GM06990 (cell line): Measurements from ENCODE around the gene HOXC11.

Experiments
- DNase-seq: peaks from one replicate; pipeline ENCODE4 v3.0.0-alpha.2; 2011; ENCODE audit not compliant: insufficient read length; ENCODE audit errors: extremely low read depth
- H3K27me3 ChIP-seq: replicated peaks from 2 replicates; pipeline ENCODE4 v1.6.0; 2011; ENCODE audit warnings: low read length; ENCODE audit not compliant: control insufficient read depth, insufficient read depth
- H3K36me3 ChIP-seq: 2 replicates; pipeline ENCODE4 v1.5.1; 2011; ENCODE audit warnings: low read length; ENCODE audit not compliant: control insufficient read depth, insufficient read depth
- H3K4me3 ChIP-seq: replicated peaks from 2 replicates; pipeline ENCODE4 v1.5.1; 2011; ENCODE audit warnings: low read depth, mild to moderate bottlenecking, control low read depth, low read length
- CTCF ChIP-seq: IDR thresholded peaks from 2 replicates; pipeline ENCODE4 v1.5.1; 2011; ENCODE audit warnings: low read length, control low read depth, mild to moderate bottlenecking, inconsistent platforms; ENCODE audit not compliant: insufficient read depth, poor library complexity, severe bottlenecking

Gene HOXC11

DNA sequence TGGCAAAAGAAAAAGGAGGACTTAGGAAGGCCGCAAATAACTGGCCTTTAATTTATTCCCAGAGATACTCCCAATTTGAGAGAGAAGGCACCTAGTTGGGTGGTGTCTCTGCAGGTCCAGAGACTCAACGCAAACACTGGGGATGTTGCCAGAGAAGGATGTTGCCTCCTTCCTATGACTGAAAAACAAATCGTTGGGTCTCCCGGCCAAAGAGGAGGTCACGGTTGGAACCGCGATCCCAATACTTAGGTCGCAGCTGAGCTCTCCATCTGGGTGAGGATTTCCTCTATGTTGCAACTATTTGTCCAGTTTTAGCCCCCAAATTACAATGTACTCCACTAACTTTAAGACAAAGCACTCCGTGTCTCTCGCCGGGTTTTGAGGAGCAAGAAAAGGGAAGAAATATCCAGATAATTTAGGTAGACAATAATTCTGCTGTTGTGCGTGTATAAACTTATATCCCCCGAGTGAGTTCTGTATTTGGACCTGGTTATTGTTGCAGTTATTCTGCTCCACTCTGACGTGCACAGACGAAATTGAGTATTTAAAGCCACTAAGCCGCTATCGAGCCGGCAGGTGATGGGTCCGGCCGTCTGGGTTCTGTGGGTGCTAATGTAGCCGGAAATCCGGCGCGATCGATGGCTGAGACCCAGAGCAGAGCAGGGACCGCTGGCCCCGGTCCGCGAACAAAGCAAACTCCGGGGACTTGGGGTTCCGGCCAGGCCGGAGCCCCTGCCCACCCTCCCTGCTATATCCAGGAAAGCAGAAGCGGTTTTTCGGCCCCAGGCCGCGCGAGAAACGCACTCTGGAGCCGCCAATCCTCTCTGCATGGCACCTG is 12.5 kb upstream of the HOXC11 start:
- no peak for TF ChIP-seq CTCF
- Histone ChIP-seq H3K4me3 (no peak overlapping the region), H3K27me3 (peaks cover 4% of the 10 kb centered on the region), H3K36me3 (no peaks in the 10 kb centered on the region)
- DNase-seq = no peak

- DNase-seq = no peak
- Histone ChIP-seq H3K4me3 (no peak overlapping the region), H3K27me3 (peaks cover 4% of the 10 kb centered on the region), H3K36me3 (no peaks in the 10 kb centered on the region)
- no peak for TF ChIP-seq CTCF
These were observed 11.7 kb upstream of the HOXC11 start for GRCh38 chr12:53961025-53961761.

DNA sequence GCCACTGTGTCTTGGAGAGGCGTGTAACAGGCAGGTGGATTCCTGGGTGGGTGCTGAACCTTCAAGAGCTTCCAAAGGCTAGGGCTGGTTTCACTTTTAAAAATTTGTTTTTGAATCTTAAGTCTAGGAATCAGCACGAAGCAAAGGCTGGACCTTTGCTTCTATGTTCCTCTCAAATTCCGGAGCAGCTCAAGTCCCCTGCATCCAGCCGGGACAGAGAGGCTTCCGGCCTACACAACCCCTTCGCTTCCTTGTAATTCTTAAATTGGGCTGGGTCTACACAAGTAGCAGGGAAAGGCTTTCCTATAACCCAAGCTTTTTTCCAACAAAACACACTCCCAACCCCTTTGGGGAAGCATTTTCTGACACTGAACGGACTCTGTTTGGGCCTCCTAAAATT is 9.9 kb upstream of the HOXC11 start:
- Histone ChIP-seq H3K36me3 (no peaks in the 10 kb centered on the region), H3K4me3 (no peak overlapping the region), H3K27me3 (peaks cover 4% of the 10 kb centered on the region)
- DNase-seq = no peak
- no peak for TF ChIP-seq CTCF

DNA sequence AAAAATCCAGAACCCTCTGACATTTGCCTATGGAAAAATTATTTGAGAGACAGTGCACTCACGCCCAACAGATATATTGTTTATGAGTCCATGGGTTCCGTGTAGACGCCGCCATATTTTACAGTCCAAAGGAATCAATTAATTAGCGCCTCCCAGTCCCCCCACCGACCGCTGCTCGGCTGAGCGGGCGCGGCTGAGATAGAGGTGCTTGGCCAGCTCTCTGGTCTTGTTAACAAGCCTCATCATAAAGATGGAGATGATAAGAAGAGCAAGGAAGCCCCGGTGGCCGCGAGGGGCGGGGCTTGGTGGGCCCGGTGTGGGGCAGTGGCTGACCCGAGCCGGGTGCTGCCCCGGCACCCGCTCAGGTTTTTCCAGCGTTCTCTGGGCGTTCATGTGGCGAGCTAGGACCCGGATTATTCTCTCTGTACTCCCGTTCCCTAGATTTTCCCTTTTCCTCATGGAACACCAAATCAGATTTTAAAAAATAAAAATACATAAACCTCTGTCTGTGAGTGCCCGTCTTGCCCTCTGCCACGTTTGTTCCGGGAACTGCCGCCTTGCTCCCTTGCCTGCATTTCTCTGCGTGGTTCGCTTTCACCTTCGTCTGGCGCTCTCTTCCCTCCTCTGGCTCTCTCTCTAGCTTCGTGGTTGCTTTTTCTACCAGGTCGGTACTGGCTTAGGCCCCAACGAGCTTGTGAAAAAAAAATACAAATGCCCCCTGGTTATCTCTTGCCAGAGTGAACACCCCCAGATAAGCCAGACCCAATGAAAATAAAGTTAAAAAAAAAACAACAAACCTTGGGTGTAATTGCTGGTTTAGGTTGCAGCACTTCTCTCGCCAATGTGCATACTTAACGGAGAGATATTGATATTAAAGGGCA is 9.3 kb upstream of the HOXC11 start:
- no peaks in the 10 kb centered on the region for H3K36me3 ChIP-seq
- TF ChIP-seq CTCF = no peak
- peaks cover 5% of the 10 kb centered on the region for H3K27me3 ChIP-seq
- H3K4me3 ChIP-seq = no peak overlapping the region
- no peak for DNase-seq

DNA sequence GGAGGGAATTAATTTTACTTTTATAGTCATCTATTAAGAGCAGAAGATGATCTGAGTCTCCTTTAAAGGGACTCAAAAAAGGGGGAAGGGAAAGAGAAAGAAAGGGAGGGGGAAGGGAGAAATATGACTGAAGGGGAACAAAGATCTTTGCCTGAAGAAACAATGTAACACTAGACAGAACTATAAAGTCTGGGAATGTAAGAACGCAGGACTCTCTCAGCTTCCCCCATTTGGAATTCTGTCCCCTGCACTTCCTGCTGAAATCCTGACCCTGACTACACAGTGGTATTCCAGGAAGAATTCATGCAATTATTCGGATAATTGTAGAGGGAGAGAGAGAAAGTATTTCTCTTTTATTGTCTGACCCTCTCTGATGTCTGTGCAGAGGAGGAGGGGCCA is 8.6 kb upstream of the HOXC11 start:
- no peak for DNase-seq
- no peaks in the 10 kb centered on the region for H3K36me3 ChIP-seq
- peaks cover 7% of the 10 kb centered on the region for H3K27me3 ChIP-seq
- no peak for TF ChIP-seq CTCF
- no peak overlapping the region for H3K4me3 ChIP-seq
